Measurements from ENCODE around the gene SHMT2. TPM values are rescaled to one million over a fixed set of nuclear protein-coding genes. Genes with fewer than 3 reads are reported as not detected.

Gene SHMT2
- total RNA-seq, 1 experiment from 2014 or later, result 297 TPM

DNA sequence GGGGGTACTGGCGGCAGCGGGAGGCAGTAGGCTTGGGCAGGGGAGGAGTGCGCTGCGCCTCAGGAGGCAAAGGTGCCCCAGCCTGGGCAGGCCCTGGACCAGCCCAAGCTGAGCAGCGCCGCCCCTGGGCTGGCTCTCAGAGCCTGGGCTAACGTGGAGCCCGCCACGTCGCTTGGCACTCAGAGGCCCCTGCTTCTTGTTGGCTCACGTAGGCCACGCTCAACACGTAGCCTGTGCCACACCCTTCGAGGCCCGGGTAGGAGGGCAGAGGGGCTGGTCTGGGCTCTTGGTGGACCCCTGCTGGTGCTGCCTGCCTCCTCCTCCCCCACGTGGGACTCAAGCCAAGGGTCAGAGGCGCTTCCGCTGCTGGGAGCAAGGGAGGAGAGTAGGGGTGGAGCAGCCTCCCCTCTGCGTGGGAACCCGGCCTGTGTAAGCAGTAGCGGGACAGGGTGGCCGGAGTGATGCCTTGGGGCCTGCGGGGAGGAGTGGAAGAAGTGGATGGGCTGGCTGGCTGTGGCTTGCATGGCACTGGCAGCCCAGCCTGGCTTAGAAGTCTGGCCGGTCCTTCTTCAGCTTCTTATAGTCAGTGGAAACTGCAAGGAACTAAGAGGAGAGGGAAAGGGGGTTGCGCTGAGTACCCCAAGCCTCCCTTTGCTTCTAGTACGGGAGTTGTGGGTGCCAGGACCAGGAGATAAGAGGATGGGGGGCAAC lies 5.7 kb downstream of the SHMT2 start (continued):
- TF ChIP-seq, protein P1, sequence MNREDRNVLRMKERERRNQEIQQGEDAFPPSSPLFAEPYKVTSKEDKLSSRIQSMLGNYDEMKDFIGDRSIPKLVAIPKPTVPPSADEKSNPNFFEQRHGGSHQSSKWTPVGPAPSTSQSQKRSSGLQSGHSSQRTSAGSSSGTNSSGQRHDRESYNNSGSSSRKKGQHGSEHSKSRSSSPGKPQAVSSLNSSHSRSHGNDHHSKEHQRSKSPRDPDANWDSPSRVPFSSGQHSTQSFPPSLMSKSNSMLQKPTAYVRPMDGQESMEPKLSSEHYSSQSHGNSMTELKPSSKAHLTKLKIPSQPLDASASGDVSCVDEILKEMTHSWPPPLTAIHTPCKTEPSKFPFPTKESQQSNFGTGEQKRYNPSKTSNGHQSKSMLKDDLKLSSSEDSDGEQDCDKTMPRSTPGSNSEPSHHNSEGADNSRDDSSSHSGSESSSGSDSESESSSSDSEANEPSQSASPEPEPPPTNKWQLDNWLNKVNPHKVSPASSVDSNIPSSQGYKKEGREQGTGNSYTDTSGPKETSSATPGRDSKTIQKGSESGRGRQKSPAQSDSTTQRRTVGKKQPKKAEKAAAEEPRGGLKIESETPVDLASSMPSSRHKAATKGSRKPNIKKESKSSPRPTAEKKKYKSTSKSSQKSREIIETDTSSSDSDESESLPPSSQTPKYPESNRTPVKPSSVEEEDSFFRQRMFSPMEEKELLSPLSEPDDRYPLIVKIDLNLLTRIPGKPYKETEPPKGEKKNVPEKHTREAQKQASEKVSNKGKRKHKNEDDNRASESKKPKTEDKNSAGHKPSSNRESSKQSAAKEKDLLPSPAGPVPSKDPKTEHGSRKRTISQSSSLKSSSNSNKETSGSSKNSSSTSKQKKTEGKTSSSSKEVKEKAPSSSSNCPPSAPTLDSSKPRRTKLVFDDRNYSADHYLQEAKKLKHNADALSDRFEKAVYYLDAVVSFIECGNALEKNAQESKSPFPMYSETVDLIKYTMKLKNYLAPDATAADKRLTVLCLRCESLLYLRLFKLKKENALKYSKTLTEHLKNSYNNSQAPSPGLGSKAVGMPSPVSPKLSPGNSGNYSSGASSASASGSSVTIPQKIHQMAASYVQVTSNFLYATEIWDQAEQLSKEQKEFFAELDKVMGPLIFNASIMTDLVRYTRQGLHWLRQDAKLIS (CRISPR knock-in tag; IDR thresholded peaks at IDR 0.05; ENCODE audit: borderline replicate concordance), result no peak
- TF ChIP-seq NR3C1 (CRISPR knock-in tag; conservative IDR thresholded peaks at IDR 0.05; ENCODE audit: low read depth) (no peak), KAT7 (CRISPR knock-in tag; IDR thresholded peaks at IDR 0.05; ENCODE audit: borderline replicate concordance) (no peak), FOXK1 (CRISPR knock-in tag; IDR thresholded peaks at IDR 0.05) (no peak)
- TF ChIP-seq, protein P2, sequence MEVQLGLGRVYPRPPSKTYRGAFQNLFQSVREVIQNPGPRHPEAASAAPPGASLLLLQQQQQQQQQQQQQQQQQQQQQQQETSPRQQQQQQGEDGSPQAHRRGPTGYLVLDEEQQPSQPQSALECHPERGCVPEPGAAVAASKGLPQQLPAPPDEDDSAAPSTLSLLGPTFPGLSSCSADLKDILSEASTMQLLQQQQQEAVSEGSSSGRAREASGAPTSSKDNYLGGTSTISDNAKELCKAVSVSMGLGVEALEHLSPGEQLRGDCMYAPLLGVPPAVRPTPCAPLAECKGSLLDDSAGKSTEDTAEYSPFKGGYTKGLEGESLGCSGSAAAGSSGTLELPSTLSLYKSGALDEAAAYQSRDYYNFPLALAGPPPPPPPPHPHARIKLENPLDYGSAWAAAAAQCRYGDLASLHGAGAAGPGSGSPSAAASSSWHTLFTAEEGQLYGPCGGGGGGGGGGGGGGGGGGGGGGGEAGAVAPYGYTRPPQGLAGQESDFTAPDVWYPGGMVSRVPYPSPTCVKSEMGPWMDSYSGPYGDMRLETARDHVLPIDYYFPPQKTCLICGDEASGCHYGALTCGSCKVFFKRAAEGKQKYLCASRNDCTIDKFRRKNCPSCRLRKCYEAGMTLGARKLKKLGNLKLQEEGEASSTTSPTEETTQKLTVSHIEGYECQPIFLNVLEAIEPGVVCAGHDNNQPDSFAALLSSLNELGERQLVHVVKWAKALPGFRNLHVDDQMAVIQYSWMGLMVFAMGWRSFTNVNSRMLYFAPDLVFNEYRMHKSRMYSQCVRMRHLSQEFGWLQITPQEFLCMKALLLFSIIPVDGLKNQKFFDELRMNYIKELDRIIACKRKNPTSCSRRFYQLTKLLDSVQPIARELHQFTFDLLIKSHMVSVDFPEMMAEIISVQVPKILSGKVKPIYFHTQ (CRISPR knock-in tag; IDR thresholded peaks at IDR 0.05), result 0 out of 2 replicates have a peak, but pooled peaks have one; percentile 8
- TF ChIP-seq, protein P3, sequence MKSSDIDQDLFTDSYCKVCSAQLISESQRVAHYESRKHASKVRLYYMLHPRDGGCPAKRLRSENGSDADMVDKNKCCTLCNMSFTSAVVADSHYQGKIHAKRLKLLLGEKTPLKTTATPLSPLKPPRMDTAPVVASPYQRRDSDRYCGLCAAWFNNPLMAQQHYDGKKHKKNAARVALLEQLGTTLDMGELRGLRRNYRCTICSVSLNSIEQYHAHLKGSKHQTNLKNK (CRISPR knock-in tag; IDR thresholded peaks at IDR 0.05), result no peak

DNA sequence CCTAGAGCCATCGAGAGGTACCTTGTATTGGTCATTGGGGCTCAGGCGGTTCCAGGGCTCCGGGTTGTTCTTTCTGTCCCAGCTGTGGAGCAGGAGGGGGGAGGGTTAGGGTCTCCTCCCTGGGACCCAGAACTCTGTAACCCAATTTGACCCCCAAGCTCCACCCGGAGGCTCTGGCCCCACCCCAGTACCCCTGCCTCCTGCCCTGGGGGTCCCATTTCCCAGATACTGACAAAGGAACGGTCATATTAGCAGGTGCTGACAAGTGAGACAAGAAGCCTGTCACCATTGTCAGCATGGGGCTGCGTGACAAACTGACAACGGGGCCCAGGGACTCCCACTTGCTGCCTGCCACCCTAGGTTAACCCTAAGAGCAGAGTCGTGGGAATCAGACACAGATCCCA lies 6.2 kb downstream of the SHMT2 start:
- DNase-seq (ENCODE audit: low spot score) (no peak), ATAC-seq (no peak)
- Mint-ChIP-seq H3K4me3 (no peak overlapping the region), H3K4me1 (peaks cover 50% of the 10 kb centered on the region), H3K36me3 (peaks cover 30% of the 10 kb centered on the region), H3K27me3 (ENCODE audit: low read depth) (peaks cover 65% of the 10 kb centered on the region), H3K9me3 (no peaks in the 10 kb centered on the region), H3K27ac (no peak overlapping the region)
- ChIA-PET POLR2A (interaction anchor here (0.6 to 9.7 kb wide), 3 partner anchors 10 to 21 kb away, joined by 3 to 97 read pairs (median 3); no protein-coding TSS in a partner anchor), CTCF (interaction anchor here (10.7 to 18.5 kb wide), 2 partner anchors 10 to 21 kb away, joined by 415 to 660 read pairs; partner anchors contain the start of genes NXPH4 and SHMT2)
- TF ChIP-seq SP1 (CRISPR knock-in tag; conservative IDR thresholded peaks at IDR 0.05) (no peak), ZBTB21 (CRISPR knock-in tag; IDR thresholded peaks at IDR 0.05; ENCODE audit: borderline replicate concordance) (no peak)
- TF ChIP-seq, protein P4, sequence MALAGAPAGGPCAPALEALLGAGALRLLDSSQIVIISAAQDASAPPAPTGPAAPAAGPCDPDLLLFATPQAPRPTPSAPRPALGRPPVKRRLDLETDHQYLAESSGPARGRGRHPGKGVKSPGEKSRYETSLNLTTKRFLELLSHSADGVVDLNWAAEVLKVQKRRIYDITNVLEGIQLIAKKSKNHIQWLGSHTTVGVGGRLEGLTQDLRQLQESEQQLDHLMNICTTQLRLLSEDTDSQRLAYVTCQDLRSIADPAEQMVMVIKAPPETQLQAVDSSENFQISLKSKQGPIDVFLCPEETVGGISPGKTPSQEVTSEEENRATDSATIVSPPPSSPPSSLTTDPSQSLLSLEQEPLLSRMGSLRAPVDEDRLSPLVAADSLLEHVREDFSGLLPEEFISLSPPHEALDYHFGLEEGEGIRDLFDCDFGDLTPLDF (CRISPR knock-in tag; IDR thresholded peaks at IDR 0.05), result peak; percentile 57; the same call in 1 of the 2 replicates

DNA sequence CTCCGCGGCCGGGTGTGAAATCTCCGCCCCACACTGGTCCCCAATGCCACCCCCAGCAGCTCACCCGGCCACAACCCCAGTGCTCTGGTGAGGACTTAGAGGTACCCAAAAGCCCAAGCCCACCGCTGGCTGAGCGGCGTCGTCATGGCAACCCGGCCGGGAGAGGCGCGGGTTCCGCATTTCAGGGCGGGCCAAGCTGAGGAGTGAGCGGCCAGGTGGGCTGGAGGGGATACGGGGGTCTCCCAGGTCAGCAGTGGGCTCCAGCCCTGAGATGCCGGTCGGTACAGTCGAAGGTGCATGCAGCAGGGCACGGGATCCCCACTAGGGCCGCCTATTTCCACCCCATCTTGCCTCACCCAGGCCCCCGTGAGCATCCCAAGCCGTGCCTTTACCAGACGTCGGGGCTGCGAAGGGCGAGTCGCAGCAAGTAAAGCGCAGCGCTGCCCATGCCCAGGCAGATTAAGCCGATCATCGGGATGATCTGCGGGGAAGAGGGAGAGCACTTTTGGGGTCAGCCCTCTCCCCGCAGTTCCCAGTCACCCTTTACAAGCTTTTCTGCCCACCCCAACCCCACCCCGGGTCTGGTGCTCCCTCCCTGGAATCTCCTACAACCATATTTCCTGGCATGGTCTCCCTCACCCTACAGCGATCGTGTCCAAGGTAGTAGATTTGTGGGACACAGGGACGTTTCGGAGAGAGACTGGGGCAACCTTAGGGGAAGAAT lies 6.9 kb downstream of the SHMT2 start:
- POLR2A ChIA-PET, result interaction anchor here (0.6 to 9.7 kb wide), 5 partner anchors 10 to 22 kb away, joined by 3 to 97 read pairs (median 9); partner anchors contain the start of gene NXPH4
- Mint-ChIP-seq H3K4me1 (peaks cover 50% of the 10 kb centered on the region), H3K9me3 (no peaks in the 10 kb centered on the region), H3K4me3 (peak overlapping the region; percentile 33; the same call in 1 of the 2 replicates), H3K27ac (no peak overlapping the region), H3K36me3 (peaks cover 30% of the 10 kb centered on the region), H3K27me3 (ENCODE audit: low read depth) (peaks cover 71% of the 10 kb centered on the region)
- ATAC-seq (peak; percentile 1), DNase-seq (ENCODE audit: low spot score) (peak; percentile 82)
- CTCF ChIA-PET, result interaction anchor here (10.7 to 18.5 kb wide), 2 partner anchors 10 to 22 kb away, joined by 415 to 660 read pairs; partner anchors contain the start of genes NXPH4 and SHMT2
- peak; percentile 38; the same call in 1 of the 2 replicates for TF ChIP-seq FOXP1 (CRISPR knock-in tag; IDR thresholded peaks at IDR 0.05; ENCODE audit: borderline replicate concordance)
- TF ChIP-seq, protein P1 (CRISPR knock-in tag; IDR thresholded peaks at IDR 0.05; ENCODE audit: borderline replicate concordance), result no peak
- TF ChIP-seq NR3C1 (CRISPR knock-in tag; conservative IDR thresholded peaks at IDR 0.05; ENCODE audit: low read depth), result no peak
- TF ChIP-seq FOXJ3 (CRISPR knock-in tag; IDR thresholded peaks at IDR 0.05; ENCODE audit: borderline replicate concordance), result no peak
- TF ChIP-seq, protein P5, sequence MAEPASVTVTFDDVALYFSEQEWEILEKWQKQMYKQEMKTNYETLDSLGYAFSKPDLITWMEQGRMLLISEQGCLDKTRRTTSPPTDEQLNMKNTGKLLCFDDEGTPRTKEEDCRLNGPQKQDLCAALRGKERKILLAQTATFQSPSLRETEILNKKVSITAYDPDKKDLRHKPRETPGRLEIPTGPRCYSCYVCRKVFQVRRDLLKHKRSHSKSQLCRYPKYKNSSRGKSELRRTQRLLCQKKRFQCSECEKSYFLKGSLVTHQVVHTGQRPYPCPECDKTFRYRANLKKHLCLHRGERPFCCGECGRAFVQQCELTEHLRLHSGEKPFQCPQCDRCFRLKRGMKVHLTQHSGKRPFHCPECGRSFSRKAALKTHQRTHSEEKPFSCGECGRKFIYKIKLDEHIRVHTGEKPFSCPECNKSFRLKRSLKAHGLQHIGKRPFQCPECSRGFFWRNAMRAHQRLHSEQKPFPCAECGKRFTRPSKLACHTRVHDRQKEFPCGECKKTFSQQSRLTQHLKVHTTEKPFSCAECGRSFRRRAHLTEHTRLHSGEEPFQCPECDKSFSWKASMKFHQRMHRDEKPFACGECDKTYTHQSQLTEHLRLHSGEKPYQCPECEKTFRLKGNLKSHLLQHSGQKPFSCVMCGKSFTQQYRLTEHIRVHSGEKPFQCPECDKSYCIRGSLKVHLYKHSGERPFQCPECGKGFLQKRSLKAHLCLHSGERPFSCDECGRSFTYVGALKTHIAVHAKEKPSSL (CRISPR knock-in tag; conservative IDR thresholded peaks at IDR 0.05), result no peak
- no peak for TF ChIP-seq CREB1 (CRISPR knock-in tag; IDR thresholded peaks at IDR 0.05)
- no peak for TF ChIP-seq RORB (CRISPR knock-in tag; IDR thresholded peaks at IDR 0.05)
